ENCODE results near the gene HPSE2. TPM values are rescaled to one million over a fixed set of nuclear protein-coding genes. Genes with fewer than 3 reads are reported as not detected.
A peak's percentile ranks its signal among the peaks of the same experiment; 100 is the strongest.

The HPSE2 gene
- total RNA-seq, 4 donors from 2014 or later, result 32.3 to 70.0 (median 43.6) TPM

DNA sequence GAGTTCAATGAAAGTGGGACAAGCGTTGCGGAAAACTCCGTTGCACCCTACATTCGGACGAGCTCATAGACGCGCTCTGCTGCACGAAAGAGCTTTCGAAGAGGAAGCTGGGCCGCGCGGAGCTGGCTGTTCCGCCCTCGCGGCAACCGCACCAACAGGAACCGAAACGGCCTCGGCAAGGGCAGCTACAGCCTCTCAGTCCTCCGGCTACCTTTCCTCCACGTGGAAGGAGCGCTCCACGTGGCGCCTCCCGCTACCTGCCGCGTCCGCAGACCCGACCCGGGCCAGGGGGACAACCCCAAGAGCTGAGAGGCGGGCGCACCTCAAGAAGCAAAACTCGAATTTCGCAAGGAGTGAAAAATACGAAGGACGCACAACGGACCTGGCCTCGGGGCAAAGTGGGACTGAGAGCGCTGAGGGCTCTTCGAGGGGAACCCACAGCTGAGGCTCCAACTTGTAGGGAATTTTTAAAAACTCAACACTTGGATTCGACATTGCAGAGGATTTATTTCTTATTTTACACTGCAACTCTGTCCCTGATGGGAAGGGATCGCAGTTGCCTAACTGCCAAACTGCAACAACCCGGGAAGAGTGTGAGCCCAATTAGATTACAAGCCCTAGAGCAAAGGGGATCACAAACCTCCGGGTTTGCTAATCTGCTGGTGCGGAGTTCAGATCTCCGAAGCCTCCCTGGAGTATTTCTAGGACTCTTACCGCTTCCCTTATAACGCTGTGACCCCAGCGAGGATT lies 1.4 kb downstream of the HPSE2 start:
- intact Hi-C loops (cut with DNase I), result no loop called here
- Histone ChIP-seq H3K27ac (replicated peaks in 1 of 4) (peak overlapping the region; percentile 88 to 91 (median 90)), H3K4me1 (peaks cover 30 to 73% (median 49%) of the 10 kb centered on the region in 4 donors), H3K27me3 (peaks cover 0 to 21% (median 0%) of the 10 kb centered on the region in 4 donors), H3K4me3 (peak overlapping the region; percentile 60 to 68 (median 62)), H3K36me3 (no peaks in the 10 kb centered on the region), H3K9me3 (no peaks in the 10 kb centered on the region)
- under 1% methylated on average over 49 of the region's 49 CpGs for WGBS
- no peak for DNase-seq (ENCODE audit: extremely low spot score)
- TF ChIP-seq POLR2AphosphoS5 (IDR thresholded peaks at IDR 0.05) (peak in 1 of 2 donors; percentile 9), POLR2A (IDR thresholded peaks at IDR 0.05; ENCODE audit: low read depth) (no peak)

- TF ChIP-seq POLR2A (IDR thresholded peaks at IDR 0.05; ENCODE audit: low read depth) (no peak), POLR2AphosphoS5 (IDR thresholded peaks at IDR 0.05) (no peak), EP300 (IDR thresholded peaks at IDR 0.05) (no peak), CTCF (IDR thresholded peaks at IDR 0.05) (no peak)
Measured at GRCh38 chr10:99233689-99234037, 2.0 kb downstream of the HPSE2 start.

GRCh38 chr10:99233000-99233688 lies 2.5 kb downstream of the HPSE2 start:
- Histone ChIP-seq H3K9me3 (no peaks in the 10 kb centered on the region), H3K27ac (replicated peaks in 1 of 4) (peak overlapping the region; percentile 88 to 91 (median 90)), H3K4me1 (peaks cover 30 to 80% (median 55%) of the 10 kb centered on the region in 4 donors), H3K27me3 (peaks cover 0 to 21% (median 0%) of the 10 kb centered on the region in 4 donors), H3K4me3 (peak overlapping the region; percentile 60 to 68 (median 62)), H3K36me3 (no peaks in the 10 kb centered on the region)
- no peak for DNase-seq (ENCODE audit: extremely low spot score)
- intact Hi-C loops (cut with DNase I), result no loop called here
- 9% methylated on average over 18 of the region's 18 CpGs for WGBS
- TF ChIP-seq CTCF (IDR thresholded peaks at IDR 0.05) (peak in 1 of 3 experiments; percentile 12), POLR2A (IDR thresholded peaks at IDR 0.05; ENCODE audit: low read depth) (no peak)

More at GRCh38 chr10:99233689-99234037, 2.0 kb downstream of the HPSE2 start:
- H3K4me3 ChIP-seq, result peak overlapping the region; percentile 60 to 68 (median 62)
- 4% methylated on average over 18 of the region's 18 CpGs for WGBS
- peaks cover 30 to 78% (median 53%) of the 10 kb centered on the region in 4 donors for H3K4me1 ChIP-seq
- no peaks in the 10 kb centered on the region for H3K9me3 ChIP-seq
- peak overlapping the region; percentile 88 to 91 (median 90) for H3K27ac ChIP-seq (replicated peaks in 1 of 4)
- no peak for DNase-seq (ENCODE audit: extremely low spot score)
- peaks cover 0 to 21% (median 0%) of the 10 kb centered on the region in 4 donors for H3K27me3 ChIP-seq
- no peaks in the 10 kb centered on the region for H3K36me3 ChIP-seq
- intact Hi-C loops (cut with DNase I), result no loop called here

DNA sequence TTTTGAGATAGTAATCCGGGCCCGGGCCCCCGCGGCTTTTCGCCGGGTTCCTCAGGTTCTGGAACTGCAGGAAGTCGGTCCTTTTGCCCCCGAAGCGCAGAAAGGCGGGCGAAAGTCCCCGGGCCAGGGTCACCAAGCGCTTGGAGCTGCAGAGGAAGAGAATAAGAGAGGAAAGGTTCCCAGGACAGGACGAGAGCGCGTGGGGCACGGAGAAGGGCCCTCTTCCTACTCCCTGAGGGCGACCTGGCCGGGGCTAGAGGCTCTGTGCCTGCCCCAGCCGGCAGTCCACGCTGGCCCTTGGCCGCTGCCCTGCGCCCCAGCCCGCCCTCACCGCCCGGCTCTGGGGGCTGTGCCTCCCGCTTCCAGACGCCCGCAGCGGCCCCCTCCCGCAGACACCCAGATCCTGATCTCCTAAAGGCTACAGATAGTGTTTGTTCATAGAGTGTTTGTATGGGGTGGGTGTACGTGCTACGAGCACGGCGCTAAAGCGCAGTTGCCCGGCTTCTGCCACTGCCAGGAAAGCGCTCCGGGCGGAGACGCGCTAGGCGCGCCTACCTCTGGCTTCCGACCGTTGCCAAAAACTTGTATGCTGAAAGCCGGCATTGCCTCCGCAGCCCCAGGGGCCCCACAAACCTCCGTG lies 3.2 kb downstream of the HPSE2 start:
- TF ChIP-seq POLR2A (IDR thresholded peaks at IDR 0.05; ENCODE audit: low read depth) (no peak), POLR2AphosphoS5 (IDR thresholded peaks at IDR 0.05) (peak in 1 of 2 donors; percentile 45)
- no peak for DNase-seq (ENCODE audit: extremely low spot score)
- peaks cover 30 to 78% (median 56%) of the 10 kb centered on the region in 4 donors for H3K4me1 ChIP-seq
- H3K27ac ChIP-seq (replicated peaks in 1 of 4), result peak overlapping the region; percentile 88 to 91 (median 90)
- peaks cover 0 to 21% (median 0%) of the 10 kb centered on the region in 4 donors for H3K27me3 ChIP-seq
- no peaks in the 10 kb centered on the region for H3K36me3 ChIP-seq
- intact Hi-C loops (cut with DNase I), result no loop called here
- WGBS, result 1% methylated on average over 30 of the region's 49 CpGs
- peak overlapping the region; percentile 60 to 68 (median 62) for H3K4me3 ChIP-seq
- no peaks in the 10 kb centered on the region for H3K9me3 ChIP-seq

DNA sequence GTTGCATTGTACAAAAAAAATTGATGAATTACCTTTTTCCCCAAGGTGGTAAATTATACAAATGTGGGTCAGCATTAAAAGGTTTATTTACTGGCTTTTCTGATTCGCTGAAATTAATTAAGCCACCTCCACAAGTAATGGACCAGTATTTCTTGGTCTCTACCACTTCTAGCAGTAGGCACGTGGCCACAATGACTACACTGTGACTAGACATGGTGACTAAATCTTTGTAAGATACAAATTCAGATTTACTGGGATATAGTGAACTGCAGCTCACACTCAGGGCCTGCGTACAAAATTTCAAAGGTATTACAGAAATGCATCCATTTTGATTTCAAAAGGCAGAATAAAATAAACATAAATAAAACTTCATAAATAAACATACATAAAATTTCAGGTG lies 10.9 kb downstream of the HPSE2 start:
- no peak overlapping the region for H3K27ac ChIP-seq (replicated peaks in 1 of 4)
- H3K27me3 ChIP-seq, result no peaks in the 10 kb centered on the region
- DNase-seq (ENCODE audit: extremely low spot score), result no peak
- no peaks in the 10 kb centered on the region for H3K36me3 ChIP-seq
- TF ChIP-seq POLR2A (IDR thresholded peaks at IDR 0.05; ENCODE audit: low read depth), result no peak
- TF ChIP-seq POLR2AphosphoS5 (IDR thresholded peaks at IDR 0.05), result no peak
- no peak for TF ChIP-seq EP300 (IDR thresholded peaks at IDR 0.05)
- TF ChIP-seq CTCF (IDR thresholded peaks at IDR 0.05), result no peak
- H3K4me1 ChIP-seq, result peaks cover 0 to 59% (median 43%) of the 10 kb centered on the region in 4 donors
- no peak overlapping the region for H3K4me3 ChIP-seq
- WGBS, result 79% methylated on average over 3 of the region's 3 CpGs
- H3K9me3 ChIP-seq, result no peaks in the 10 kb centered on the region
- intact Hi-C loops (cut with DNase I), result no loop called here

Data from esophagus muscularis mucosa (tissue), 4 donors.